Fibroblast of gingiva (primary cell): ENCODE measurements around the gene PCDHA1.
"Not testable (repeated sequence)": the region's sequence is repeated elsewhere in the genome, so short reads cannot be mapped to it uniquely, and the experiment has no call there.

Source experiments
- DNase-seq: peaks from one replicate; pipeline ENCODE4 v3.0.0-alpha.2; 2011; ENCODE audit warnings: low read depth

The PCDHA1 gene

DNA sequence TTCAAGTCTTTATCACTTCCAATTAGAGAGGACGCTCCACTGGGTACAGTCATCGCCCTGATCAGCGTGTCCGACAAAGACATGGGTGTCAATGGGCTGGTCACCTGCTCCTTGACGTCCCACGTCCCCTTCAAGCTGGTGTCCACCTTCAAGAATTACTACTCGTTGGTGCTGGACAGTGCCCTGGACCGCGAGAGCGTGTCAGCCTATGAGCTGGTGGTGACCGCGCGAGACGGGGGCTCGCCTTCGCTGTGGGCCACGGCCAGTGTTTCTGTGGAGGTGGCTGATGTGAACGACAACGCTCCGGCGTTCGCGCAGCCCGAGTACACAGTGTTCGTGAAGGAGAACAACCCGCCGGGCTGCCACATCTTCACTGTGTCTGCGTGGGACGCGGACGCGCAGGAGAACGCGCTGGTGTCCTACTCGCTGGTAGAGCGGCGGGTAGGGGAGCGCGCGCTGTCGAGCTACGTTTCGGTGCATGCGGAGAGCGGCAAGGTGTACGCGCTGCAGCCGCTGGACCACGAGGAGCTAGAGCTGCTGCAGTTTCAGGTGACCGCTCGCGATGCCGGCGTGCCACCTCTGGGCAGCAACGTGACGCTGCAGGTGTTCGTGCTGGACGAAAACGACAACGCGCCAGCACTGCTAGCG is 22.4 kb downstream of the PCDHA1 start:
- not testable (repeated sequence) for DNase-seq

DNA sequence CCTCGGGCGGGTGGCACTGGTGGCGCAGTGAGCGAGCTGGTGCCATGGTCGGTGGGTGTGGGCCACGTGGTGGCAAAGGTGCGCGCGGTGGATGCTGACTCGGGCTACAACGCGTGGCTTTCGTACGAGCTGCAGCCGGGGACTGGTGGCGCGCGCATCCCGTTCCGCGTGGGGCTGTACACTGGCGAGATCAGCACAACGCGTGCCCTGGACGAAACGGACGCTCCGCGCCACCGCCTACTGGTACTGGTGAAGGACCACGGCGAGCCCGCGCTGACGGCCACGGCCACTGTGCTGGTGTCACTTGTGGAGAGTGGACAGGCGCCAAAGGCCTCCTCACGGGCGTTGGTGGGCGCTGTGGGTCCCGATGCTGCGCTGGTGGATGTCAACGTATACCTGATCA is 22.9 kb downstream of the PCDHA1 start:
- no peak for DNase-seq

- DNase-seq = no peak
Observed at GRCh38 chr5:140821375-140822280, 35.7 kb downstream of the PCDHA1 start, which contains the start of gene PCDHA5. Gene PCDHA5, plus strand, starts transcription at chr5:140821613.

DNA sequence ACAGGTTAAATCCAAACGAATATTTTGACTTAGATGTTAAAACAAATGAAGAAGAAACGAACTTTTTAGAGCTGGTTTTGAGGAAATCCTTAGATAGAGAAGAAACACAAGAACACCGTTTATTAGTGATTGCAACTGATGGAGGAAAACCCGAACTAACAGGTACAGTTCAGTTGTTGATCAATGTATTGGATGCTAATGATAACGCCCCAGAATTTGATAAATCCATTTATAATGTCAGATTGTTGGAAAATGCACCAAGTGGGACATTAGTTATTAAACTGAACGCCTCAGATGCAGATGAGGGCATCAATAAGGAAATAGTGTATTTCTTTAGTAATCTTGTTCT is 36.3 kb downstream of the PCDHA1 start:
- no peak for DNase-seq

DNA sequence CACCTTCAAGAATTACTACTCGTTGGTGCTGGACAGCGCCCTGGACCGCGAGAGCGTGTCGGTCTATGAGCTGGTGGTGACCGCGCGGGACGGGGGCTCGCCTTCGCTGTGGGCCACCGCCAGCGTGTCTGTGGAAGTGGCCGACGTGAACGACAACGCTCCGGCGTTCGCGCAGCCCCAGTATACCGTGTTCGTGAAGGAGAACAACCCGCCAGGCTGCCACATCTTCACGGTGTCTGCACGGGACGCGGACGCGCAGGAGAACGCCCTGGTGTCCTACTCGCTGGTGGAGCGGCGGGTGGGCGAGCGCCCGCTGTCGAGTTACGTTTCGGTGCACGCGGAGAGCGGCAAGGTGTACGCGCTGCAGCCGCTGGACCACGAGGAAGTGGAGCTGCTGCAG is 37.0 kb downstream of the PCDHA1 start:
- not testable (repeated sequence) for DNase-seq

GRCh38 chr5:140823475-140823874 is 37.5 kb downstream of the PCDHA1 start:
- DNase-seq = no peak

DNA sequence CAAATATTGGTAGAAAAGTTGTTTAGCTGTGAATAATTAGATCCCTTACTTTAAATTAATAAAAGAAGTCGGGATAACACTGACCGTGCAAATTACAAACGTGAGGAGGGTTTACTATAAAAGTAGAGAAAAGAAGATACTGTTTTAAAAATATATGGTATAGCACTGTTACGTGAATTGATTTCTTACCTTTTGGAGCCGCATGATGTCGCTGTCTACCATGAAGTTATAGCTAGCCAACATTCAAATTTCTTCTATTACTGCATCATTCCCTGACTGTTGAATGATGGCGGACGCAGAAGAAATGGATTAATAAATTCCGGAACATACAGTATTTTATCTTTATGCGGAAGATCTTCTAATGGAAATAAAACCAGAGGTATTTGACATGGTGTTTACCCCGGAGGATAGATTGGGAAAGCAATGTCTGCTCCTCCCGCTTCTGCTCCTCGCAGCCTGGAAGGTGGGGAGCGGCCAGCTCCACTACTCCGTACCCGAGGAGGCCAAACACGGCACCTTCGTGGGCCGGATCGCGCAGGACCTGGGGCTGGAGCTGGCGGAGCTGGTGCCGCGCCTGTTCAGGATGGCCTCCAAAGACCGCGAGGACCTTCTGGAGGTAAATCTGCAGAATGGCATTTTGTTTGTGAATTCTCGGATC is 41.9 kb downstream of the PCDHA1 start, which contains the start of gene PCDHA6:
Gene PCDHA6 (plus strand): TSS at position 257 of the 658 bp plus-strand sequence. CDS start 132 bp downstream, at position 389.
- no peak for DNase-seq

GRCh38 chr5:140828362-140828737 is 42.4 kb downstream of the PCDHA1 start:
- no peak for DNase-seq

GRCh38 chr5:140829511-140830501 is 43.9 kb downstream of the PCDHA1 start:
- DNase-seq = not testable (repeated sequence)

GRCh38 chr5:140833993-140834392 is 48.1 kb downstream of the PCDHA1 start, which contains the start of gene PCDHA7:
Gene PCDHA7, plus strand, starts transcription at chr5:140834269. Its CDS starts 115 bp downstream, at chr5:140834384.
- DNase-seq = no peak

DNA sequence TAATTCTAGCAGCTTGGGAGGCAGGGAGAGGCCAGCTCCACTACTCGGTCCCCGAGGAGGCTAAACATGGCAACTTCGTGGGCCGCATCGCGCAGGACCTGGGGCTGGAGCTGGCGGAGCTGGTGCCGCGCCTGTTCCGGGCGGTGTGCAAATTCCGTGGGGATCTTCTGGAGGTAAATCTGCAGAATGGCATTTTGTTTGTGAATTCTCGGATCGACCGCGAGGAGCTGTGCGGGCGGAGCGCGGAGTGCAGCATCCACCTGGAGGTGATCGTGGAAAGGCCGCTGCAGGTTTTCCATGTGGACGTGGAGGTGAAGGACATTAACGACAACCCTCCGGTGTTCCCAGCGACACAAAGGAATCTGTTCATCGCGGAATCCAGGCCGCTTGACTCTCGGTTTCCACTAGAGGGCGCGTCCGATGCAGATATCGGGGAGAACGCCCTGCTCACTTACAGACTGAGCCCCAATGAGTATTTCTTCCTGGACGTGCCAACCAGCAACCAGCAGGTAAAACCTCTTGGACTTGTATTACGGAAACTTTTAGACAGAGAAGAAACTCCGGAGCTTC is 48.6 kb downstream of the PCDHA1 start:
- not testable (repeated sequence) for DNase-seq

GRCh38 chr5:140835622-140836510 is 49.9 kb downstream of the PCDHA1 start:
- DNase-seq = no peak

DNA sequence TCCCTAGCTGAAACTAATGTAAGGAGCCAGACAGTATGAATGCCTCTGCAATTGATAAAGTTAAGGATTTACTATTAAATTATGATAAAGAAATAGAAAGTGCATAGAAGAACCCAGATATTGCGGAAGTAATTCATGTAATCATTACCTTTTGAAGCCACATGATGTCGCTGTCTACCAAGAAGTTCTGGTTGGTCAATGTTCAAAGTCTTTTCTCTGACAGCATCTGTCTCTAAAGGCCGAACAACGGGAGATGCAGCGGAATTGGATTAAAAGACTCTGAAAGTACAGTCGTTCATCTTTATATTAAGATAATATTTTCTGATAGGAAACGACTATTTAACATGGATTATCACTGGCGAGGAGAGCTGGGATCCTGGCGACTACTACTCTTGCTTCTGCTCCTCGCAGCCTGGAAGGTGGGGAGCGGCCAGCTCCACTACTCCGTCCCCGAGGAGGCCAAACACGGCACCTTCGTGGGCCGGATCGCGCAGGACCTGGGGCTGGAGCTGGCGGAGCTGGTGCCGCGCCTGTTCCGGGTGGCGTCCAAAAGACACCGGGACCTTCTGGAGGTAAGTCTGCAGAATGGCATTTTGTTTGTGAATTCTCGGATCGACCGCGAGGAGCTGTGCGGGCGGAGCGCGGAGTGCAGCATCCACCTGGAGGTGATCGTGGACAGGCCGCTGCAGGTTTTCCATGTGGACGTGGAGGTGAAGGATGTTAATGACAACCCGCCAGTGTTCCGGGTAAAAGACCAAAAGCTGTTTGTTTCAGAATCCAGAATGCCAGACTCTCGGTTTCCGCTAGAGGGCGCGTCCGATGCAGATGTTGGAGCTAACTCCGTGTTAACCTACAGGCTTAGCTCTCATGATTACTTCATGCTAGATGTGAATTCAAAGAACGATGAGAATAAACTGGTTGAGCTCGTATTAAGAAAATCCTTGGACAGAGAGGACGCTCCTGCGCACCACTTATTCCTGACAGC is 55.3 kb downstream of the PCDHA1 start, which contains the start of gene PCDHA8:
Gene PCDHA8 (plus strand): TSS at position 210 of the 985 bp plus-strand sequence. CDS start 135 bp downstream, at position 345.
- DNase-seq = no peak

DNA sequence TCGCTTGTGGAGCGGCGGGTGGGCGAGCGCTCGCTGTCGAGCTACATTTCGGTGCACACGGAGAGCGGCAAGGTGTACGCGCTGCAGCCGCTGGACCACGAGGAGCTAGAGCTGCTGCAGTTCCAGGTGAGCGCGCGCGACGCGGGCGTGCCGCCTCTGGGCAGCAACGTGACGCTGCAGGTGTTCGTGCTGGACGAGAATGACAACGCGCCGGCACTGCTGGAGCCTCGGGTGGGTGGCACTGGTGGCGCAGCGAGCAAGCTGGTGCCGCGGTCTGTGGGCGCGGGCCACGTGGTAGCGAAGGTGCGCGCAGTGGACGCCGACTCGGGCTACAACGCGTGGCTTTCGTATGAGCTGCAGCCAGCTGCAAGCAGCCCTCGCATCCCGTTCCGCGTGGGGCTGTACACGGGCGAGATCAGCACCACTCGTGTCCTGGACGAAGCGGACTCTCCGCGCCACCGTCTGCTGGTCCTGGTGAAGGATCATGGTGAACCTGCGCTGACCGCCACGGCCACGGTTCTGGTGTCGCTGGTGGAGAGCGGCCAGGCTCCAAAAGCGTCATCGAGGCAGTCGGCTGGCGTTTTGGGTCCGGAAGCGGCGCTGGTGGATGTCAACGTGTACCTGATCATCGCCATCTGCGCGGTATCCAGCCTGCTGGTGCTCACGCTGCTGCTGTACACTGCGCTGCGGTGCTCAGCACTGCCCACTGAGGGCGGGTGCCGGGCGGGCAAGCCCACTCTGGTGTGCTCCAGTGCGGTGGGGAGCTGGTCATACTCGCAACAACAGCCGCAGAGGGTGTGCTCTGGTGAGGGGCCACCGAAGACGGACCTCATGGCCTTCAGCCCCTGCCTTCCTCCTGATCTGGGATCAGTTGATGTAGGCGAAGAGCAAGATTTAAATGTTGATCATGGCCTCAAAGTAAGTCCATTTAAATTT is 57.1 kb downstream of the PCDHA1 start:
- no peak for DNase-seq

GRCh38 chr5:140848139-140849102 is 62.5 kb downstream of the PCDHA1 start, which contains the start of gene PCDHA9:
Gene PCDHA9, plus strand, starts transcription at chr5:140848382. Its CDS starts 114 bp downstream, at chr5:140848496.
- not testable (repeated sequence) for DNase-seq
